Measurements from ENCODE around the gene PTGFRN.

The PTGFRN gene

DNA sequence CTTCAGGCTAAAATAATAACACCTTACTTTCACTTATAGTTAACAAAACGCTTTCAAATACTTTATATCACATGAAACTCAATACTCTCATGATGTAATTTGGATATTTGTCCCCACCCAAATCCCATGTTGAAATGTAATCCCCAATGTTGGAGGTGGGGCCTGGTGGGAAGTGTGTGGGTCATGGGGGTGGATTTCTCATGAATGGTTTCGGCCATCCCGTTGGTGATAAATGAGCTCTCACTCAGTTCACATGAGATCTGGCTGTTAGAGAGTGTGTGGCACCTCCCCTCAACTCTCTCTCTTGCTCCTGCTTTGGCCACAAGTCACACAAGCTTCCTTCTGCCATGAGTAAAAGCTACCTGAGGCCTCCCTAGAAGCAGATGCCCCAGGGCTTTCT is 22.5 kb upstream of the PTGFRN start:
- DNase-seq (ENCODE audit: low read depth in 1 of 2, low spot score in 1 of 2), result no peak

DNA sequence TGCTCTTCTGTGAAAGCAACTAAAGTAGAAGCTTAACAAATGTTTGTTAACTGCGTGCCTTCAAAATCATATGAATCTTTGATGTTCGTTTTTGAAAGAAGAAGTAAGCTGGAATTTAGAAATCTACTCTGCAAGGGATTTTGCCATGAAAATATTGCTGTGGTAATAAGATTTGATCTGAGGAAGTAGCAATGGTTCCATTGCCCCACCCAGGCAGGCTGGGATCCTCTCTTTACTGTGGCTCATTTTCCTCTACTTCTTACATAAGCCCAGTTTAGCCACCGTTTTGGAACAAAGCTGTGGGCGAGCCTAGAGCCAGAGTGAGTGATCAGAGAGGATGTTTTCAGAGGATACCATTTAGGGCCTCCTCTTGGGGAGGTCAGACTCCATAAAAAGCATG is 20.3 kb upstream of the PTGFRN start:
- no peak for DNase-seq (ENCODE audit: low read depth in 1 of 2, low spot score in 1 of 2)

DNA sequence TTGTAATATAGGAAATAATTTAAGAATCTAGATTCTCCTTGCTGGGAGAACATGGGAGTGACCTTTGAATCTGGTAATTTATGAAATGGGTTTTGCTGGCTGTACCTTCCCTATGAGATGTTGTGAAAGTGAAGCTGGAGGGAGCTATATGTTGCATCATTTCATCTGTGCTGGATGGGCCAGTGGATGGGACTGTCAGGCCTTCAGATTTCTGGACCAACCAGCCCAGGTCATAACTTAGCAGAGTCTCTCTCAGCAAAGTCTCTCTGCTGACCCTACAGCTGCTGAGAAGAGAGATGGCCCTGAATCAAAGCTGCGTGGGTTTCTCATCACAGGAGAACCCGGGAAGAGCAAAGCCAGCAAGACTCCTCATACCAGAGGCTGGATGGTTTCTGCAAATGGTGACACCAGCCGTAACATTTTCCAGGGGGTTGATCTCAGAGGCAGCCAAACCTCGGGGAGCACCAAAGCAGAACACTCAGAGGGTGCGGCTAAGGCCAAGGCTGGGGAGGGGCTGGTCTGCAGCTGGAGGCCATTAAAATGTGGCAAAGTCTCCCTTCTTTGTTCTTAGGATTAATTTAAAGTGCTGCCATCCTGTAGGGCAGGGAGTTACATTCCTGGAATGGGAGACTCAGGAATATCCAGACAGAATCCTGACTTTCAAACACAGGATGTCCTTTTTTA is 18.2 kb upstream of the PTGFRN start:
- DNase-seq (ENCODE audit: low read depth in 1 of 2, low spot score in 1 of 2), result no peak

DNA sequence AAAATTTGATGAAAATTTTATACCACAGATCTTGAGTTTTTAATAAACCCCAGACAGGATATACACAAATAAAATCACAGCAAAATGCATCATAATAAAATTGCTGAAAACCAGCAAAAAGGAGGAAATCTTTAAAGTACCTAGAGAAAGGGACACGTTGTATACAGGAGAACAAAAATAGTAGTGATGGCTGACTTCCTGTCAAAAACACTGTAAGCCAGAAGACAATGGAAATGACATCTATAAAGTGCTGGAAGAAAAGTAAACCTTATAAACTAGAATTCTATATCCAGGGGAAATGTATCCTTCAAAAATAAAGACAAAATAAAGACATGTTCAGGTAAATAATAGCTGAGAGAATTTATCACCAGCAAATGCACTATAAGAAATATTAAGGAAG is 14.6 kb upstream of the PTGFRN start:
- DNase-seq (ENCODE audit: low read depth in 1 of 2, low spot score in 1 of 2), result no peak

DNA sequence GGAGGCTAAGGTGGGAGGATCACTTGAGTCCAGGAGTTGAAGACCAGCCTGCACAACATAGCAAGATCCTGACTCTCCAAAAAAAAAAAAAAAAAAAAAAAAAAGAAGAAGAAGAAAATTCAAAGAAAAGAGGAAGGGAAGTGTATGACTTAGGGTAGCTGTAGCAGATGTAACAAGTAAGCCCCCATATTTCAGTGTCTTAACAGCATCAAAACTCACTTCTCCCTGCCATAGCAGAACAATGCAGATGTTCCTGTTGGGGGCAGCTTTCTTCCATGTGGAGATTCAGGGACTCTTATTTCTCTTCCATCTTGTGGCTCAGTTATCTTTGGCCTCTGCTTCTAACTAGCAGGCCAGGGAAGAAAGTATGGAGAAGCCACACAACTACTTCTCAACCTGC is 10.2 kb upstream of the PTGFRN start:
- no peak for DNase-seq (ENCODE audit: low read depth in 1 of 2, low spot score in 1 of 2)

DNA sequence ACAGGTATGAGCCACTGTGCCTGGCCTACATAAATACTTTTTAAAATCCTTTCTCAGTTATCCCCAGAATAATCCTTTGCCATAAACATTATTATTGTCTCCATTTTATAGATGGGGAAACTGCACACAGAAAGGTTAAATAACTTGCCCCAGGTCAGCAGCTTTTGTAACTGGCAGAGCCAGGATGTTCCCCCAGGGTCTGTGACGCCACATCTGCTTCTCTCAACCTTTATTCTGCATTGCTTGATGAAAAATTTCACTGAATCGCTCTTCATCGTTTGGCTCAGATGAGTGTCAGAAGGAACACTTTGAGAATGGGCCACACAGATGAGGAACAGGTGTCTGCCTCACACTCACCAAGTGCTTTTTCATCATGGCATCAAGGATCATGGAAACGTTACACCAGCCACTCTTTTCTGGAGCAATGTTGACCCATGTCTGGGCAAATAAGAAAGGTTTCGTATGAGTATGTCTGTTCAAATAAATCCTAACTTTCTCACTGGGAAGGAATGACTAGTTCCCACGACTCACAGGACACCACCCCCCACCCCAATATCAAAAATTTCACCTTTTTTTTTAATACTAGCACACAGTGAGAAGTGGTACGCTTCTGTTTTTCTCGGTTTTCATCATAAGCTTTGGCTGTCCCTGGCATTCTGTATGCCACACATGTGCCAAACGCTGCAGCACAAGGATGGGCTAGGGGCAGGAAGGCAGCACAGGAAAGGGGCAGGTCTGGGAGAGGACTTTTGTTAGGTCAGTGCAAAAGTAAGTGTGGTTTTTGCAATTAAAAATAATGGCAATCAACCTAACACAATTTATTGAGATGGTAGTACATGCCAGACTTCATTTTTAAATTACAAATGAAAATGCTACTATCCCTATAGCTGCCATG is 9.0 kb upstream of the PTGFRN start:
- no peak for DNase-seq (ENCODE audit: low read depth in 1 of 2, low spot score in 1 of 2)

DNA sequence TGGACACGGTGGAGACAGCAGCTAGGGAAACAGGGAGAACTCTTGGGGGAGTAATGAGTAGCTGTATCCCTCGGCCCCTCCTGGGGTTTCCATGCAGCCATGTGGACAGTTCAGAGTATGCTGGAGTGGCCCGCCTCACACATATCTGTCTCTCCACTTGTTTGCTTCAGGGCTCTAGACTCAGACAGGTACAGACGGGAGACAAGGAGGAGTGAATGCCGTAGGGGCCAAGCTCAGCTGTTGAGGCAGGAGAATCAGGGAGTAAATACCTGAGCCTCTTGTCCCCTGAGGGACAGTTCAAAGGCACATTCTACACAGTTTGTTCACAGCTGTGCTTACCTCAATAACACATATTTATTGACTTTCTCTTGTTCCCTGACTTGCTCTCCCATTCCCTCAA is 7.7 kb upstream of the PTGFRN start:
- DNase-seq (ENCODE audit: low read depth in 1 of 2, low spot score in 1 of 2), result no peak

DNA sequence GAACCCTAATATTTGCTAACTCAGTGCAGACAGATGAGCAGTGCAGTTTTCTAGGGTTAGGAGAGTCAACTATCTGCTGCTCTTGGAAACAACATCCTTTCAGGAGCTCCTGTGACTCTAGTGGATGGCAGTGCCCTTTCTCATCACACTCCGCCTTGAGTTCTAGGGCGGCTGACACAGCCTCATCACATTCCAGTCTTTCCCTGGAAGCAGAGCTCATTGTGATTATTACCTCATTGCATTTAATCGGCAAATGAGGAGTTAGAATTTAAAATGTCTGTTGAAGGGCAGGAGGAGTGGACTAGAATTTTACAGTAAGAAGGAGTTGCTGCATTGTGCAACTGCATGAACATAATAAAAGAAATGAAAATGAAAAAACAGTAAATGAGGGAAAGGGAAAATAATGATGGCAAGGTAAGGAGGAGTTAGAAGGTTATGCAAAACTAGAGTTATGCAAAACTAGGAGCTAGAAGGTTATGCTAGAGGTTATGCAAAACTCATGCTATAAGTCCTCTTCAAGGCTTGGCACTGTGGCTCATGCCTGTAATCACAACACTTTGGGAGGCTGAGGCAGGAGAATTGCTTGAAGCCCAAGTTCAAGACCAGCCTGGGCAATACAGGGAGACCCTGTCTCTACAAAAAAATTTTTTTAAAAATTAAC is 6.9 kb upstream of the PTGFRN start:
- no peak for DNase-seq (ENCODE audit: low read depth in 1 of 2, low spot score in 1 of 2)

DNA sequence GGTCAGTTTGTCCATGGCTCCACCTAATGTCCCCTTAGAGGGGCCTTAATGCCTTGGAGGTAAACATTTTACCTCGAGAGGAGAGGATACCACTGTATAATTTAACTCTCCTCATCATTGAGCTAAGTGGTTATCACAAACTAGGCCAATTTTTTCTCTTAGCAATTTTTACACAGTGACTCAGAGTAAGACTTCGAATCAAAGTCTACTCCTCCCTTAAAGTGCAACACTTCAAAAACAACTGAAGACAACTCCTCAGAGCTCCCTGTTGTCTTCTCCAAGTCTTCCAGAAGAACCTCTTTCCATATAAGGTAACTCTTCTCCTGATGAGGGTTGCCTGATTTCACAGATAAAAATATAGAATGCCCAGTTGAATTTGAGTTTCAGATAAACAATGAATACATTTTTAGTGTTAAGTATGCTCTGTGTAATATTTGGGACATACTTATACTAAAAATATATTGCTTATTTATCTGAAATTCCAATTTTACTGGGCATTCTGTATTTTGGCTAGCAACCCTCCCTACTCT is 4.9 kb upstream of the PTGFRN start:
- DNase-seq (ENCODE audit: low read depth in 1 of 2, low spot score in 1 of 2), result no peak

DNA sequence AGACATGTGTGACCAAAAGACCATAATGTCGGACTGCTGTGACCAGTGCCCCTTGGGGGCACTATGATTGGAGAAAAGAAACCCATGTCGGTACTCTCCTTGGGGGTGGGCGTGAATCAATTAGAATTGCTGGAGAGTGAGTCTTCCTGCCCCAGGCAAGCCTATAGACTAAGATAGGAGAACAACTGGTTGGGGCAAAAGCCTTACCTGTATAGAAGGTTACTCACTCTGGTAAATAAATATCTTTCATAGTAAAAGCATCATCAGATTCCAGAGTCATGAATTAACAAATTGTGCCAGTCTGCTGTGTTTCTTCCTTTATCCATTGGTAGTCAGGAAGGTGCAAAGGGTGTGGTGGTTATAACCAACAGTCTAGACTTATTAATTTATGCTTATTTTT is 2.9 kb upstream of the PTGFRN start:
- DNase-seq (ENCODE audit: low read depth in 1 of 2, low spot score in 1 of 2), result no peak

DNA sequence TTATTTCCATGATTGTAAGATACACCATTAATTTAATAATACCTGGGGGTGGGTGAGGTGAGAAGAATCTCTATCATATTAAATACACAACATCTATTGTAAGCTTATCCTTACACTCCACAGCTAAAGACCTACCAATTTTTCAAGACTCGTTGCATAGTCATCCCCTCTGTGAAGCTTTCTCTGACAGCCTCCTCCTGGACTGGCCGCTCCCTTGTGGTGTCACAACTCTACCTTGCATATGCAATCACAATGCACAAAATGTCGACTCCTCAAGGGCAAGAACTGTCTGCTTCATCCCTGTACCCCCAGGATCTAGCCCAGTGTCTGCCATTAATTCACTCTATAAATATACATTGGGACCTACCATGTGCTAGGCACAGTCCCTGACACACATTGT is 2.4 kb upstream of the PTGFRN start:
- DNase-seq (ENCODE audit: low read depth in 1 of 2, low spot score in 1 of 2), result no peak

DNA sequence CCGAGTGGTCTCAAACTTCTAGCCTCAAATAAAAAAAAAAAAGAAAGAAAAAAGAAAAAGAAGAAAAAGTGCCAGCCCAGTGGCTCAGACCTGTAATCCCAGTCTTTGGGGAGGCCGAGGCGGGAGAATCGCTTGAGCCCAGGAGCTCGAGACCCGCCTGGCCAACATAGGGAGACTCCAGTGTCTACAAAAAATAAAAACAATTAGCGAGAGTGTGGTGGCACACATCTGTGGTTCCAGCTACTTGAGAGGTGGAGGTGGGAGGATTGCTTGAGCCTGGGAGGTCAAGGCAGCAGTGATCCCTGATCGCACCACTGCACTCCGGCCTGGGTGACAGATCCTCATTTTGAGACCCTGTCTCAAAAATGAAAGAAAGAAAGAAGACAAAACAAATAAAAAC is 1.4 kb upstream of the PTGFRN start:
- no peak for DNase-seq (ENCODE audit: low read depth in 1 of 2, low spot score in 1 of 2)

DNA sequence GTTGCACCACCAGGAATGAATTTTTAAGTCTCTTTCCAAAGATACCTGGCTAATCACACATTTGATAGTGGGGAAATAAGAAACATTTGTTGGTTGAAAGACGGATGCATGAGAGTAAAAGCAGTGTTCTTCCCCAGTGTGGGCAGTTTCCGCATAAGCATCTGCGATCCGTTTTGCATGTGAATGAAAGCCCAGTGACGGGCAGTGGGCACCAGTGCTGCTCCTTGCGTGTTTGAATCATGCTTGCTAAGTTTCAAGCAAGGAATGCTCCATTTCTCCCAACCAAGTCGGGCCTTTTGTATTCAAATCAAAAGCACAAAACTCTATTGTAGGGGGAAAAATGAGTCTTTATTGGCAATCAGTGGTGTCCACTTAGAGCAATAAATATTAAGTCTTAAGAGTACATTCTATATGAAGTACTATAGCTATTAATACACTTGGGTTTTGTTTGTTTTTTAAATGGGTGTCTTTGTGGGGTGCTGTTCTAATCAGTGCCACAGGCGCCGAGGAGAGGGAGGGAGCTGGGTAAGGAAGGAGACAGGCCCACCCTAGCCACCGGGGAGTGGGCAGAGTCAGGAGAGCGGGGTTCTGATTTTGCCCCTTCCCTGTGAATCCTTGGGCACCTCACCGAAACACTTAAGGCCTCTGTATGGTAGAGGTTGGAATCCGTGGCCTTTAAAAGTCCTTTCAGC is 750 bp upstream of the PTGFRN start:
- no peak for DNase-seq (ENCODE audit: low read depth in 1 of 2, low spot score in 1 of 2)

DNA sequence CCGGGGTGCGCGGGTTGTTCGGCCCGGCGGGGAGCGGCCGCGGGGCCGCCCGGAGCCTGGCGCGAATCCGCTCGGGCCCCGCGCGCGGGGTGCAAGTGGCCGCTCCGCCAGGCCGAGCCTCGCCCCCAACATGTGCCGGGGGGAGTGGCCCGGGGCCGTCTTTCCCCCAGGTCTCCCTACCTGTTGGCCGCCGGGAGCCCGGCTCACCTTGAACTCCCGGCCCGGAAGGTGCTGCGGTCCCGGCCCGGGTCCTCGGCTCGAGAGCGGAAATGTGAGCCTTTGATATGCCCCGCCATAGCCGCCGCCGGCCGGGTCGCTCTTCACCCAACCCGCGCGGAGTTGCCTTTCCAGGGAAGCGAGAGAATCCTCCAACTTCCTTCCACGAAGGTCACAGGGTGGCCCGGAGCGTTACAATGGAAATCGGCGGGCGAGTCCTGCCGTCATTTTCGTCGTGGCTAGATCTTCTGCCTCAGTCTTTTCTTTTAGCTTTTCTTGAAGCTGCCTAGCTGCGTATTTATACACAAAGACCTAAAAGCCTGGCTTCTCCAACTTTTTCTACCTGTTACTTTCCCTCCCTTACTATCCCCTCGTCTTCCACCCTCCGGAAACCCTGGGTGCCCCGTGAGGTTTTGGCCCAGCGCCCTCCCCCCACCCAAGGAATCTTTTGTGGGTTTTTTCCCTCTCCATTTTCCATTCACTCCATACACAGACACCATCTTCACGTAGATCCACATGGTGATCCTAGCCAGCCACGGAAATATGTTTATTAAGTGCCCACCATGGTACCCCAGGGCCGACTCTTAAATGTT is 867 bp downstream of the PTGFRN start:
- DNase-seq (ENCODE audit: low read depth in 1 of 2, low spot score in 1 of 2), result peak; percentile 17 to 26

DNA sequence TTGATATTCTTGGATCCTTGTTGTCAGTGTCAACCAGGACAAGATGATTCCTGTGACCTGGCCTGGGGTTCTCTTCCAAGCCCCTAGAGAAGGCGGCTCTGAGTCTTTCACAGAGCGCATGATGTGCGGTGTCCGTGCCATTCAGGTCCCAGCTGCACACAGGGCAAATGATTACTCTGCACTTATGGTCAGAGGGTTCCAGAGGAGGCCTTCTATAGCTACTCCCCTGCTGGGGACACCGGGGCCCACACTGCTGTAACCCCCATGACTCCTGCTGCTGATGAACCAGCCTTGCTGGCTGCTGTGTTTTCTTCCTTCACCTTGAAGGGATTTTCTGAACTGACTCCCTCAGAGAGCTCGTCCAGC is 1.5 kb downstream of the PTGFRN start:
- no peak for DNase-seq (ENCODE audit: low read depth in 1 of 2, low spot score in 1 of 2)

DNA sequence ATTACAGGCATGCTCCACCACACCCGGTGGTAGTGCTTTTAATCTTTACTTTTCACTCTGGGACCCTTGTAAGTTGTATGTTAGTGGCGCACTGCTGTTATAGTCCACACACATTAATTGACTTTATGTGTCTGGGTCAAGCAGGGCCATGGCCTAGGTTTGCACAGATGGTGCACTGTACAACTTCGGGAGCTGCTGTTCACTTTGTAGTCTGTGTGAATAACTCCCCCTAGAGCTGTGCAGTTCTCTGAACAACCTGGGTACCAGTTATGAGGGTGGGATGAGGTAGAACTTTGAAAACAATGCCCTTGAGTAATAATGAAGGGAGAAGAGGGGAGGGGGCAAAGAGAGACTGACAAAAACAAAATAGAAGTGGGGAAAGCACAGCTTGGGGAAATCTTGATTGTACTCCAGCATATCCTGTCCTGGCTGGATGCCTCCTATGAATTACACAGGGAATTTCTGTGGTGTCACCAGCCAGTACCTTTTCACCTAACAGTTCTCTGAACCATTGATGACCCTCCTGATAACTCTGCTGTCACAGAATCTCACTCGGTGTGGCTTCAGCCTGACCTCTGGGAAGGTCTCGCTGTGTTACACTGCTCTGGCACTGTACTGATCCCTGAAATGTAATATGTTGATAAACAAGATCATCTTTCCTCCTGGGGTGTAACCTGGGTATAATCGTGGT is 2.2 kb downstream of the PTGFRN start:
- no peak for DNase-seq (ENCODE audit: low read depth in 1 of 2, low spot score in 1 of 2)

DNA sequence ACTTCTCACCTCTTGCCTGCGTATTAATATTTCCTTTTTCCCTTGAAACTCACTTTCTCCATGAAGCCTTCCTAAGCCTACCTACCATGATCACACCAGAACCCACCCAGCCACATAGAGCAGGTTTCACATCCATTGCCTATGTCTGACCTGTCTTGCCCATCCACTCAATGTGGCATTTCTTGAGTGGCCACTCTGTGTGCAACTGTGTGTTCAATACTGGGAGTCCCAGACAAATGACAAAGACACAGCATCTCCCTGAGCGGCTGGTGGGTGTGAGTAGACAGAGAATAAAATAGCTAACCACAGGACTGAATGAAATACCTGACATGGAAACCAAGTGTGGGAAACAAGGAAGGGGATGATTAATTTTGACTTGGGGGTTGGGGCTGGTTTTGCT is 3.1 kb downstream of the PTGFRN start:
- DNase-seq (ENCODE audit: low read depth in 1 of 2, low spot score in 1 of 2), result no peak

DNA sequence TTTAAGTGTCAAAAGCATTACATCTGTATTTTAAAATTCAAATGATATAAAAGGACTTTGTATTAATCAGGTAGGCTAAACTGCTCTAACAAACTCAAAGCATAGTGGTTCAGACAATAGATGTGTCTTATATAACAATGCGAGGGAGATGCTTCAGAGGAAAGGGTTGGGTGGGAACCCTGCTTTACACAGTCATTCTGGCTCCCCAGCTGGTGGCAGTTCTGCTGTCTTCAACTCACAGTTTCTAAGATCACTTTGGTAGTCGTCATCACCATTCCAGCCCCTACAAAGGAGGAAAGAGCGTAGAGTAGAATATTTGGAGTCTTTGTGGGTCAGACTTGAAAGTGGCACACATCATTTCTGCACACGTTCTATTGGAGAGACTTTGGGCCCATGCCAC is 4.2 kb downstream of the PTGFRN start:
- DNase-seq (ENCODE audit: low read depth in 1 of 2, low spot score in 1 of 2), result no peak

DNA sequence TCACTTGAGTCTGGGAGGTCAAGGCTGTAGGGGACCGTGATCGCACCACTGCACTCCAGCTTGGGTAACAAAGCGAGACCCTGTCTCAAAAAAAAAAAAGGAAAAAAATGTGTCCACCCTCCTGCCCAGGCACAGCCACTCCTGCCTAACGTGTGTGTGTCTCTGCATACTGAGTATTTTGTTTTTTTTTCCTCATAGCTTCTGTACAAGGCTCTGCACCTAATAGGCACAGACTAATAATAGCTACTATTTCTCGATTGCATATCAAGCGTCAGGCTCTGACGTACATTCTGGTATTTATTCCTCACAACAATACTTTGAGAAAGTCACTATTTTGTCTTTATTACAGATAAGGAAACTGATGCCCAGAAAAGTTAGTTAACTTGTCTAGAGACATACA is 5.0 kb downstream of the PTGFRN start:
- DNase-seq (ENCODE audit: low read depth in 1 of 2, low spot score in 1 of 2), result no peak

DNA sequence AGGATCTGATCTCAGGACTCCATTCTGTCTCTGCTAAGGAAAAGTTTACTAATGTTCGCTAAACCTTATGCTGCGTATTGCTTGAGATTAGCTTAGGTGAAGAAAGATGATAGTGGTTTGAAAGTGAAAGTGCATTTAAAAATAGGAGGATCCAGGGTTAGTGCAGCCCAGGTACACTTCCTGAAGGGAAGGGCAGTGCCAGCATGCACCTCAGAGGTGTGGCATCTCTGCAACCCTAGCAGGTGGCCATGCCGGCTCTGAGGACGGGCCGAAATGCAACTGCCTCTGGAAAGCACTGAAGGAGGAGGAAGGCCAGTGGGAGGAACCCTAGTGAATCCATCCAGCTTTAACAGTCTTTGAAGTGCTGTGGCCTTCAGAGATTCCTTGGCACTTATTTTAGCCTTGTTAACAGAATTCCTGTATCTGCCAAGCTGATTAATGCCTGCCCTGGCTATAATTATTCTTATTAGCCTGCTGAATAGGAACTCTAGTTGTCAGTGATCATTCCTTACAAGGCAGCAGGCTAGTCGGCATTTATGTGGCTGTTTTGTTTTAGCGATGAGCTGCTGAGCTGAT is 5.5 kb downstream of the PTGFRN start:
- no peak for DNase-seq (ENCODE audit: low read depth in 1 of 2, low spot score in 1 of 2)

Measured in stimulated activated CD4-positive, alpha-beta T cell treated with anti-CD3 and anti-CD28 coated beads, Interleukin-15, amount 100 ng/mL, for 1 hour (primary cell).